K562 (cell line): ENCODE data around the gene HES3. TPM values are rescaled to one million over a fixed set of nuclear protein-coding genes. Genes with fewer than 3 reads are reported as not detected.

Source experiments
- ATAC-seq: fragments of 200-7000 bp; cut with Tn5 transposase; 3 replicates; pipeline ENCODE4 v1.9.1; 2020; ENCODE audit warnings: moderate library complexity
- BruUV-seq: library from RNA; stranded (reverse); fragments of 400-500 nt; replicated peaks from 2 replicates; lab custom pipeline; 2021; lab: Mats Ljungman, UMichigan
- CTCF ChIA-PET: fragments of 300-600 bp; formaldehyde crosslinking; extraction: SDS; loops from one replicate; lab custom pipeline; 2021; ENCODE audit warnings: low intra/inter-chr PET ratio; lab: Yijun Ruan, JAX
- POLR2A ChIA-PET: fragments of 300-600, 350-650 bp; sonication (Branson Sonifier 250); formaldehyde crosslinking; extraction: SDS; loops from one replicate; lab custom pipeline; 2021; ENCODE audit warnings: antibody characterized with exemption, inconsistent platforms; lab: Yijun Ruan, JAX
- DNase-seq, 4 experiments: peaks; one replicate each; pipeline versions ENCODE4 v3.0.0 to v3.0.0-alpha.2; 2011 to 2018; ENCODE audit warnings: low spot score in 3 of 4, mixed read lengths in 3 of 4; ENCODE audit errors: extremely low read depth in 1 of 4
- FAIRE-seq: peaks from 2 replicates; lab custom pipeline; 2011; peaks lifted over from hg19 to GRCh38; lab: Jason Lieb, UNC
- H2AFZ ChIP-seq: 2 replicates; pipeline ENCODE4 v1.6.0; 2011; ENCODE audit warnings: low read depth, low read length, control low read depth, inconsistent platforms
- H3K27ac ChIP-seq: fragments of 200-600 bp; 3 replicates; pipeline ENCODE4 v1.8.0; 2011; ENCODE audit warnings: low read depth, mild to moderate bottlenecking, control low read depth, inconsistent platforms, low read length, moderate library complexity, mixed read lengths; ENCODE audit errors: extremely low read depth
- H3K27me3 ChIP-seq, 2 experiments: fragments of 300-600 bp in 1 of 2; 2 replicates in 1 of 2; 3 replicates in 1 of 2; pipeline versions ENCODE4 v1.6.0 to v1.8.0; 2011; ENCODE audit warnings: inconsistent platforms in 2 of 2, low read length in 2 of 2, mild to moderate bottlenecking in 1 of 2, mixed read lengths in 1 of 2, moderate library complexity in 1 of 2; ENCODE audit not compliant: control insufficient read depth in 2 of 2, insufficient read depth in 2 of 2
- H3K36me3 ChIP-seq: fragments of 300-600 bp; 3 replicates; pipeline ENCODE4 v1.8.0; 2011; ENCODE audit warnings: mild to moderate bottlenecking, low read length, inconsistent platforms; ENCODE audit not compliant: control insufficient read depth, insufficient read depth
- H3K4me1 ChIP-seq, 2 experiments: fragments of 200-600 bp in 1 of 2; replicated peaks in 1 of 2; 2 replicates in 1 of 2; 3 replicates in 1 of 2; pipeline versions ENCODE4 v1.5.1 to v1.8.0; 2011; ENCODE audit warnings: inconsistent platforms in 2 of 2, low read length in 2 of 2, mild to moderate bottlenecking in 1 of 2, mixed read lengths in 1 of 2, moderate library complexity in 1 of 2; ENCODE audit not compliant: control insufficient read depth in 2 of 2, insufficient read depth in 2 of 2
- H3K4me2 ChIP-seq: 2 replicates; pipeline ENCODE4 v1.6.1; 2011; ENCODE audit warnings: low read length, control low read depth, inconsistent platforms, mixed read lengths; ENCODE audit not compliant: insufficient read depth
- H3K4me3 ChIP-seq: fragments of 200-600 bp; sonication (generic), shearing (Covaris generic); 2 replicates; pipeline ENCODE4 v1.5.1; 2016; ENCODE audit warnings: control low read depth, inconsistent platforms
- H3K79me2 ChIP-seq: fragments of 200-600 bp; 3 replicates; pipeline ENCODE4 v1.8.0; 2011; ENCODE audit warnings: low read length, inconsistent platforms; ENCODE audit not compliant: control insufficient read depth, insufficient read depth
- H3K9ac ChIP-seq, 2 experiments: 2 replicates each; pipeline versions ENCODE4 v1.6.0 to v1.6.1; 2011; ENCODE audit warnings: low read depth in 2 of 2, low read length in 2 of 2, control low read depth in 1 of 2, inconsistent platforms in 1 of 2, mild to moderate bottlenecking in 1 of 2, mixed read lengths in 1 of 2; ENCODE audit not compliant: insufficient read depth in 1 of 2
- H3K9me1 ChIP-seq: one replicate; pipeline ENCODE4 v1.6.0; 2011; ENCODE audit warnings: inconsistent platforms, mild to moderate bottlenecking, low read length, moderate library complexity; ENCODE audit not compliant: control insufficient read depth, insufficient read depth
- H3K9me3 ChIP-seq: replicated peaks from 2 replicates; pipeline ENCODE4 v1.5.1; 2011; ENCODE audit warnings: low read depth, low read length, inconsistent platforms; ENCODE audit not compliant: control insufficient read depth, insufficient read depth
- H4K20me1 ChIP-seq: replicated peaks from 2 replicates; pipeline ENCODE4 v1.6.1; 2011; ENCODE audit warnings: low read length, inconsistent platforms, mixed read lengths; ENCODE audit not compliant: control insufficient read depth, insufficient read depth
- WGBS: fragments of 100-300 bp; shearing (Covaris generic); methylation state at CpG from one replicate; pipeline ENCODE4 v1.1.6; 2016; ENCODE audit warnings: low coverage, mixed read lengths; ENCODE audit not compliant: insufficient coverage; ENCODE audit errors: missing lambda C conversion rate; 5-methylcytosine and 5-hydroxymethylcytosine counted together
- in situ Hi-C: fragments of 300-500 bp; cut with MboI; formaldehyde crosslinking; loops from 4 replicates; pipeline ENCODE4 v1.15.0; 2018; ENCODE audit warnings: inconsistent platforms, mixed read lengths
- intact Hi-C: fragments of 100-400 bp; cut with micrococcal nuclease; formaldehyde crosslinking; loops from 2 replicates; pipeline ENCODE4 v1.14.2; 2022
- polyA plus RNA-seq, 8 experiments: library from polyadenylated mRNA; depleted of rRNA in 4 of 8; stranded (reverse) in 5 of 8; unstranded in 3 of 8; fragments of >200 nt; fragmentation: Nextera tagmentation in 2 of 8; fragmentation: Illumina TruSeq in 1 of 8; extraction: Ambion mirVana in 2 of 8; extraction: Trizol in 1 of 8; gene quantifications; 2 replicates each; pipeline versions ENCODE4 v1.2.1 to v1.2.3, GENCODE V29; 2011 to 2014; ENCODE audit warnings: inconsistent platforms in 1 of 8, missing spikeins in 1 of 8
- total RNA-seq, 7 experiments: library from RNA; depleted of rRNA in 6 of 7; stranded (reverse); fragments of >200 nt in 6 of 7; fragmentation: Illumina TruSeq in 2 of 7; extraction: Trizol in 2 of 7; gene quantifications; 2 replicates each; pipeline versions ENCODE4 v1.2.1 to v1.2.3, GENCODE V29; 2011 to 2021; ENCODE audit warnings: low replicate concordance in 1 of 7
- TF ChIP-seq, protein P1 (sequence below): sonication (generic); formaldehyde crosslinking; IDR thresholded peaks from 2 replicates; pipeline ENCODE4 v1.9.0; 2022; ENCODE audit warnings: mild to moderate bottlenecking, missing genetic modification reagents
- TF ChIP-seq, protein P2 (sequence below): fragments of 450-650 bp; IDR thresholded peaks from 2 replicates; pipeline ENCODE4 v1.6.1; 2017; ENCODE audit warnings: antibody characterized with exemption

The HES3 gene
- total and polyA plus RNA-seq, 9 of the 15 experiments (the other 6 are each of a cell fraction or from before 2014, with no cell fraction given), result not detected

- Histone ChIP-seq H3K27ac (no peak overlapping the region), H3K9me1 (no peaks in the 10 kb centered on the region), H4K20me1 (0 out of 2 replicates have a peak, but pooled peaks cover 7% of the 10 kb centered on the region), H3K4me1 (no peaks in the 10 kb centered on the region), H3K4me3 (no peak overlapping the region), H3K79me2 (no peaks in the 10 kb centered on the region; the same call in 2 of the 3 replicates), H3K27me3 (no peaks in the 10 kb centered on the region), H3K9ac (no peak overlapping the region), H3K36me3 (peaks cover 90% of the 10 kb centered on the region; the same call in 2 of the 3 replicates), H3K9me3 (no peaks in the 10 kb centered on the region), H2AFZ (no peak overlapping the region), H3K4me2 (no peak overlapping the region)
- no peak for FAIRE-seq
- ATAC-seq, result no peak
- POLR2A ChIA-PET, result interaction anchor here (0.9 to 1.6 kb wide), 7 partner anchors 8 to 23 kb away, joined by 3 to 5 read pairs (median 4); partner anchors contain the start of gene ICMT
- in situ Hi-C loops, result no loop called here
- TF ChIP-seq, protein P1, sequence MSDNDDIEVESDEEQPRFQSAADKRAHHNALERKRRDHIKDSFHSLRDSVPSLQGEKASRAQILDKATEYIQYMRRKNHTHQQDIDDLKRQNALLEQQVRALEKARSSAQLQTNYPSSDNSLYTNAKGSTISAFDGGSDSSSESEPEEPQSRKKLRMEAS (CRISPR knock-in tag), result 0 out of 2 replicates have a peak, but pooled peaks have one; percentile 13
- TF ChIP-seq, protein P2, sequence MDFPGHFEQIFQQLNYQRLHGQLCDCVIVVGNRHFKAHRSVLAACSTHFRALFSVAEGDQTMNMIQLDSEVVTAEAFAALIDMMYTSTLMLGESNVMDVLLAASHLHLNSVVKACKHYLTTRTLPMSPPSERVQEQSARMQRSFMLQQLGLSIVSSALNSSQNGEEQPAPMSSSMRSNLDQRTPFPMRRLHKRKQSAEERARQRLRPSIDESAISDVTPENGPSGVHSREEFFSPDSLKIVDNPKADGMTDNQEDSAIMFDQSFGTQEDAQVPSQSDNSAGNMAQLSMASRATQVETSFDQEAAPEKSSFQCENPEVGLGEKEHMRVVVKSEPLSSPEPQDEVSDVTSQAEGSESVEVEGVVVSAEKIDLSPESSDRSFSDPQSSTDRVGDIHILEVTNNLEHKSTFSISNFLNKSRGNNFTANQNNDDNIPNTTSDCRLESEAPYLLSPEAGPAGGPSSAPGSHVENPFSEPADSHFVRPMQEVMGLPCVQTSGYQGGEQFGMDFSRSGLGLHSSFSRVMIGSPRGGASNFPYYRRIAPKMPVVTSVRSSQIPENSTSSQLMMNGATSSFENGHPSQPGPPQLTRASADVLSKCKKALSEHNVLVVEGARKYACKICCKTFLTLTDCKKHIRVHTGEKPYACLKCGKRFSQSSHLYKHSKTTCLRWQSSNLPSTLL, result no peak
- DNase-seq, result no peak
- intact Hi-C loops, result no loop called here
- WGBS, result 96% methylated on average over 8 of the region's 8 CpGs
- CTCF ChIA-PET, result no interaction called here
- no TSS peak for BruUV-seq
Measured at GRCh38 chr1:6225651-6226050, 18.3 kb upstream of the HES3 start.
